GM21619 (cell line): Measurements from ENCODE around the gene PRKAB2.
A peak's percentile ranks its signal among the peaks of the same experiment; 100 is the strongest.
"Not testable (repeated sequence)": the region's sequence is repeated elsewhere in the genome, so short reads cannot be mapped to it uniquely, and the experiment has no call there.

ENCODE experiments used
- ATAC-seq: cut with Tn5 transposase; IDR thresholded peaks from one replicate; pipeline ENCODE4 v1.9.1; 2021; ENCODE audit not compliant: unreplicated experiment

The PRKAB2 gene

GRCh38 chr1:147172168-147173016 is at the start of gene PRKAB2:
TSS of gene PRKAB2 (minus strand) at chr1:147172470. CDS start at chr1:147172144, 326 bp downstream.
- ATAC-seq: peak; percentile 82

GRCh38 chr1:147218606-147219005 is 46.3 kb upstream of the PRKAB2 start:
- ATAC-seq: no peak

GRCh38 chr1:147217141-147217540 is 44.9 kb upstream of the PRKAB2 start:
- ATAC-seq: no peak

- no peak for ATAC-seq
Measured at GRCh38 chr1:147216124-147216523, 43.9 kb upstream of the PRKAB2 start.

- no peak for ATAC-seq
Measured at GRCh38 chr1:147215540-147215916, 43.3 kb upstream of the PRKAB2 start.

- ATAC-seq: no peak
Measured at GRCh38 chr1:147214842-147215539, 42.7 kb upstream of the PRKAB2 start.

- ATAC-seq: no peak
Measured at GRCh38 chr1:147214325-147214724, 42.1 kb upstream of the PRKAB2 start.

- no peak for ATAC-seq
Measured at GRCh38 chr1:147213271-147213670, 41.0 kb upstream of the PRKAB2 start.

GRCh38 chr1:147211577-147211976 is 39.3 kb upstream of the PRKAB2 start:
- ATAC-seq: no peak

GRCh38 chr1:147210987-147211386 is 38.7 kb upstream of the PRKAB2 start:
- no peak for ATAC-seq

GRCh38 chr1:147209825-147210821 is 37.9 kb upstream of the PRKAB2 start:
- no peak for ATAC-seq

- no peak for ATAC-seq
Measured at GRCh38 chr1:147208619-147209018, 36.3 kb upstream of the PRKAB2 start.

- no peak for ATAC-seq
Measured at GRCh38 chr1:147207192-147207591, 34.9 kb upstream of the PRKAB2 start.

- no peak for ATAC-seq
Measured at GRCh38 chr1:147204080-147204479, 31.8 kb upstream of the PRKAB2 start.

GRCh38 chr1:147202576-147202975 is 30.3 kb upstream of the PRKAB2 start:
- ATAC-seq: no peak

- ATAC-seq: no peak
Measured at GRCh38 chr1:147201786-147202185, 29.5 kb upstream of the PRKAB2 start.

GRCh38 chr1:147201276-147201675 is 29.0 kb upstream of the PRKAB2 start:
- no peak for ATAC-seq

GRCh38 chr1:147197324-147197723 is 25.1 kb upstream of the PRKAB2 start:
- not testable (repeated sequence) for ATAC-seq

GRCh38 chr1:147189514-147189913 is 17.2 kb upstream of the PRKAB2 start:
- ATAC-seq: no peak

- ATAC-seq: no peak
Measured at GRCh38 chr1:147185432-147185831, 13.2 kb upstream of the PRKAB2 start.
